Tongue (tissue), 2 donors: Measurements from ENCODE around the gene PRXL2B. TPM values are rescaled to one million over a fixed set of nuclear protein-coding genes. Genes with fewer than 3 reads are reported as not detected.
A peak's percentile ranks its signal among the peaks of the same experiment; 100 is the strongest.

Source experiments
- DNase-seq: peaks from one replicate; pipeline ENCODE4 v3.0.0-alpha.2; 2015
- total RNA-seq: library from RNA; depleted of rRNA; stranded (reverse); fragments of >200 nt; gene quantifications from one replicate; pipeline ENCODE4 v1.2.3, GENCODE V29; 2014

The PRXL2B gene
- total RNA-seq, 1 donor from 2014 or later: 15.4 TPM

DNA sequence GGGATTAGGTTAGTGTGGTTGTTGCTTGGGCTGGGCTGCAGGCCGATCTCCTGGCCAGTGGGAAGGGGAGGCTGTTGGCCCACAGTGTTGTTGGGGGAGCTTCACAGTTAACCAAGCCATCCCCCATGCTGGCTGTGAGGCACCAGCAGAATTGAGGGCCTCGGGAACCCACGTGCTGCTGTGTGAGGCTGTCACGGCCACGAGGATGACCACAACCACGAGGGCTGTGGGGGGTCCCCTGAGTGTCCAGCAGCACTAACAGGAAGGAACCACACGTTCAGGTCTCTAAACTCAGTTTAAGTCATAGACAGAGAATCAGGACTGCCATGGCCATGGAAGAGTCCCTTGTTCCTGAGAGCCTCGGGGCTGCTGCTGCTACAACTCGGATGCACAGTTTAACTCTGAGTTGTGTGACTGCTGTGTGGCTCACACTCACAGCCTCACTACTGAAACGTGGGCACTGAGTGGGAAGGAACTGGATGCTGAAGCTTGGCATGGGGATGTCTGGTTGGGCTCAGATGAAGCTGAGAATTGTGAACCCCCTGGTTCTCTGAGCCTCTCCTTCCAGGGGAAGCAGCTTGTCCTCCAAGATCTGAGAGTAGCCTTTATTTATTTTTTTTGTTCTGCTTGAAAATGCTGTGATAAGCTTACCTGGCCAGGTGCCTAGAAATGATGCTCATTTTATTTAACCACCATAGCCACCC is 51.0 kb downstream of the PRXL2B start:
- DNase-seq: no peak

DNA sequence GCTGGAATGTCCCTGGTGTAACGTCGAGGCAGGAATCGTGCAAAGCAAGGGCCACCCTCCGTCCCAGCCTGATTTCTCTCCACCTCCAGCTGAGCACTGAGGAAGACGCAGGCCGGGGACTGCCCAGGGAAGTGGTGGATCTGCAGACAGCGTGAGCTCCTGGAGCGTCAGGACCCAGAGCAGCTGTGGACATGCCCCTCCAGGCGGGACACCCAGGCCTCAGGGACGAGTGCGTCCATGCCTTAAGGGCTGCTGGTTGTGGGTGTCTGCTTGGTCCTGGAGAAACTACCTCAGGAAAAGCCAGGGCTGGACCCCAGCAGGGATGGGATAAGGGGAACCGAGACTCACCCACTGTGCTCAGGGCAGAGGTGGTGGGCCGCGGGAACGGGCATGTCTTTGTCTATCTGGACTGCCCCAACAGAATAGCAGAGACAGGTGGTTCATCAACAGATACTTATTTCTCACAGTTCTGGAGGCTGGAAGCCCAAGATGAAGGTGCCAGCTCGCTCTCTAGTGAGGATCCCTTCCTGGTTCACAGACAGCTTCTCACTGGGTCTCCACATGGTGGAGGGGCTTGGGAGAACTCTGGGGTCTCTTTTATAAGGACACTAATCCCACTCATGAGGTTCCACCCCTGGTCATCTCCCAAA is 52.0 kb downstream of the PRXL2B start:
- DNase-seq: no peak

DNA sequence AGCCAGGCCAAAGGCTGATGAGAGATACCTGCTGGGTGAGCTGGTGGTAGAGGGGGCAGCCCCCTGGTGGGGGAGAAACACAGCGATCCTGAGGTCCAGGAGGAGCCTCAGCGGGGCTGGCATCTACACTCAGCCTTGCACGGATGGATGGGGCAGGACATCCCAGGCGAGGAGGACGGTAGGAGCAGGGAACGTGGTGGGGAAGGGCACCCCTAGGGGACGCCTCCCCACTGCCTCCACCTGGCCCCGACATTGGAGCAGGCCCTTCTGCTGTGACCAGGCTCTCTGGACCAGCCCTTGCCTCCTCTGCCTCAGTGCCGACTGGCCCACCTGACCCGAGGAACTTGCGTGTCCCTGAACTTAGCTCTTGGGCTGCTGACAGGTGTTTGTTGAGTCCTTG is 52.6 kb downstream of the PRXL2B start:
- no peak for DNase-seq

DNA sequence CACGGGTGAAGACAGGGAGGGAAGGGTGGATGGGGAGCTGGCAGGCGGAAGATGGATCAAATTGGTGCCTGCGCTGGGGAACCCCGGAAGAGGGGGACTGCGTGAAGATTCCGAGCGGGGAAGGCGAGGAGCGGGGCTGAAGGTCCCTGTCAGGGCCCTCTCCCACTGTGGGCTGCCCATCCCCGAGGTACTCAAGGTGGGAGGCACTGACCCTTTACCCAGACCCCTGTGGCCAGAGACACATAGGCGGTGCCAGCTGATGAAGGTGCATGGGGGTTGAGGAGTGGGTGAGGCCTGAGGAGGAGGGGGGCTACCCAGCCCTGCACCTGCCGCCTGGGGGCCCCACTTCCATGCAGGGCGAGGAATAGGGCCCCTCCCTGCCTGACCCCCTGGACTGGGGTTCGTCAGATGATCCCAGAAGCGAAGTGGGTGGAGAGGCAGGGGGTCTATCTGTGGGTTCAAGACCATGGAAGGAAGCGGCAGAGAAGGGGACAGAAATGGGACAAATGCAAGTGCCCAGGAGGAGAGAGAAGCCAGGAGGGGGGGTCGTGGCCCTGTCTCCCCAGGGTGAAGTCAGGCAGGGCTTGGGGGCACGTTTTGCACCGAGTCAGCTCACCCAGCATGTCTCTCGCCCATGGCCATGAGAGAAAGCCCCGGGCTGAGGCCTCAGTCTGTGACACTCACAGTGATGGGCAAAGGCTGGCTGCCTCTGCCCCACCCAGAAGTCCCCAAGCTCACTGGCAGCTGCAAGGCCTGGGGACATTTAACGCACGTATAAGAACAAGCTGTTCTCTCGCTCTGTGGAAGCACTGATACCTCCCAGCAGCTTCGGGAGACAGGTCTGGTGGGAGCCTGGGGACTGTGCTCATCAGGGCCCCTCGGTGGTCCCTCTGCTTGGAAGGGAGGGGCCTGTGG is 53.3 kb downstream of the PRXL2B start:
- peak; percentile 87 for DNase-seq

DNA sequence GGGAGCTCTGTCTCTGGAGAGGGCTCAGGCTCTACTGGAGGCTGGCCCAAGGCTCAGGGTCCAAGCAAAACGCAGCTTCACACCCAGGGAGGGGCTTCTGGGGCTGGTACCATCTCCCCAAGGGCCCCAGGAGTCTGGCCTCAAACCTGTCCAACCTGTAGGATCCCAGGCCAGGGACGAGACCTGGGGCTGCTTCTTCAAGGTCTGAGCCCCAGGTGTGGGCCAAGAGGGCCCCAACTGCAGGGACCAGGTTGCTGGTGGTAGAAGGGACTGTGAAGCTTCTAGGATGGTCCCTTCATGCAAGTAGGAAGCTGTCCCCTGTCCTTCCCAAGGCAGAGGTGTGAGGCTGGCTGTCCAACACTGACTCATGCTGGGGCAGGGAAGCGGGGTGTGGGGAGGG is 54.0 kb downstream of the PRXL2B start:
- DNase-seq: no peak

Other genes with a start within 250 kb of the PRXL2B start
- 13.8 TPM for gene MORN1, start 195.2 kb upstream of the PRXL2B start, total RNA-seq
- gene RER1, start 194.9 kb upstream of the PRXL2B start, total RNA-seq: 56.2 TPM
- 19.8 TPM for gene PEX10, start 174.2 kb upstream of the PRXL2B start, total RNA-seq
- 11.8 TPM for gene PLCH2, start 110.5 kb upstream of the PRXL2B start, total RNA-seq
- 44.1 TPM for gene PANK4, start 60.2 kb upstream of the PRXL2B start, total RNA-seq
- gene HES5, start 56.5 kb upstream of the PRXL2B start, total RNA-seq: 2.8 TPM
- gene TNFRSF14, start 30.4 kb upstream of the PRXL2B start, total RNA-seq: 17.6 TPM
- not detected for gene MMEL1, start 46.2 kb downstream of the PRXL2B start, total RNA-seq
- gene TTC34, start 214.9 kb downstream of the PRXL2B start, total RNA-seq: 0.10 TPM